ENCODE results near the gene ZFX. TPM values are rescaled to one million over a fixed set of nuclear protein-coding genes. Genes with fewer than 3 reads are reported as not detected.

ZFX gene
- total RNA-seq, 4 donors from 2014 or later = 63.7 to 105 (median 68.2) TPM

- H3K27ac ChIP-seq = no peak overlapping the region
- no peak for TF ChIP-seq POLR2A (IDR thresholded peaks at IDR 0.05)
- no peak for TF ChIP-seq CTCF (IDR thresholded peaks at IDR 0.05)
- intact Hi-C loops (cut with DNase I) = no loop called here
- no peak for DNase-seq
- H3K9me3 ChIP-seq = no peaks in the 10 kb centered on the region
- H3K36me3 ChIP-seq = peaks cover 14 to 29% of the 10 kb centered on the region in 2 donors
- WGBS, 2 donors = 96 to 99% methylated on average over 4 of the region's 4 CpGs
- no peaks in the 10 kb centered on the region for H3K4me1 ChIP-seq
- H3K4me3 ChIP-seq (replicated peaks in 1 of 3) = no peak overlapping the region
- H3K27me3 ChIP-seq = no peaks in the 10 kb centered on the region
These were observed 65.0 kb downstream of the ZFX start for GRCh38 chrX:24214568-24214967.

GRCh38 chrX:24215272-24215671, 65.7 kb downstream of the ZFX start:
- 62 to 65% methylated on average over 2 of the region's 2 CpGs for WGBS, 2 donors
- intact Hi-C loops (cut with DNase I) = no loop called here
- DNase-seq = no peak
- Histone ChIP-seq H3K27me3 (no peaks in the 10 kb centered on the region), H3K9me3 (no peaks in the 10 kb centered on the region), H3K4me3 (replicated peaks in 1 of 3) (no peak overlapping the region), H3K36me3 (peaks cover 9 to 22% of the 10 kb centered on the region in 2 donors), H3K27ac (no peak overlapping the region), H3K4me1 (no peaks in the 10 kb centered on the region)
- TF ChIP-seq CTCF (IDR thresholded peaks at IDR 0.05) (no peak), POLR2A (IDR thresholded peaks at IDR 0.05) (no peak)

GRCh38 chrX:24216037-24216436, 66.5 kb downstream of the ZFX start:
- no peak overlapping the region for H3K27ac ChIP-seq
- H3K36me3 ChIP-seq = peaks cover 3 to 15% of the 10 kb centered on the region in 2 donors
- no peaks in the 10 kb centered on the region for H3K4me1 ChIP-seq
- no peaks in the 10 kb centered on the region for H3K9me3 ChIP-seq
- no peaks in the 10 kb centered on the region for H3K27me3 ChIP-seq
- no peak overlapping the region for H3K4me3 ChIP-seq (replicated peaks in 1 of 3)
- no peak for DNase-seq
- WGBS, 2 donors = 94 to 97% methylated on average over 4 of the region's 4 CpGs
- intact Hi-C loops (cut with DNase I) = no loop called here
- TF ChIP-seq POLR2A (IDR thresholded peaks at IDR 0.05) (no peak), CTCF (IDR thresholded peaks at IDR 0.05) (no peak)

- no peak for TF ChIP-seq CTCF (IDR thresholded peaks at IDR 0.05)
- no peak for TF ChIP-seq POLR2A (IDR thresholded peaks at IDR 0.05)
- no peak for DNase-seq
- no peaks in the 10 kb centered on the region for H3K9me3 ChIP-seq
- no peak overlapping the region for H3K27ac ChIP-seq
- H3K36me3 ChIP-seq = peaks cover 0 to 9% of the 10 kb centered on the region in 2 donors
- no peak overlapping the region for H3K4me3 ChIP-seq (replicated peaks in 1 of 3)
- no peaks in the 10 kb centered on the region for H3K4me1 ChIP-seq
- intact Hi-C loops (cut with DNase I) = no loop called here
- no peaks in the 10 kb centered on the region for H3K27me3 ChIP-seq
- WGBS, 2 donors = 100% methylated on average over 1 of the region's 1 CpG
These were observed 67.3 kb downstream of the ZFX start for GRCh38 chrX:24216827-24217226.

GRCh38 chrX:24219320-24219719, 69.8 kb downstream of the ZFX start:
- TF ChIP-seq POLR2A (IDR thresholded peaks at IDR 0.05) = no peak
- TF ChIP-seq CTCF (IDR thresholded peaks at IDR 0.05) = no peak
- Histone ChIP-seq H3K9me3 (no peaks in the 10 kb centered on the region), H3K4me1 (no peaks in the 10 kb centered on the region), H3K27me3 (no peaks in the 10 kb centered on the region), H3K36me3 (no peaks in the 10 kb centered on the region), H3K27ac (no peak overlapping the region), H3K4me3 (replicated peaks in 1 of 3) (no peak overlapping the region)
- 86 to 94% methylated on average over 3 to 8 of the region's 8 CpGs for WGBS, 2 donors
- DNase-seq = no peak
- intact Hi-C loops (cut with DNase I) = no loop called here

Data from thyroid gland (tissue), 4 donors.